Smooth muscle cell (in vitro differentiated cells): ENCODE data around the gene RAET1G. TPM values are rescaled to one million over a fixed set of nuclear protein-coding genes. Genes with fewer than 3 reads are reported as not detected.

ENCODE experiments used
- DNase-seq: peaks from one replicate; lab custom pipeline; 2025; ENCODE audit not compliant: unreplicated experiment; lab: John Stamatoyannopoulos, UW
- H2AFZ ChIP-seq: fragments of 200-600 bp; sonication (generic); 2 replicates; pipeline ENCODE4 v1.6.0; 2016; ENCODE audit warnings: antibody characterized with exemption, low read depth, mild to moderate bottlenecking
- H3F3A ChIP-seq: fragments of 200-600 bp; sonication (generic); 2 replicates; pipeline ENCODE4 v1.6.0; 2017; ENCODE audit warnings: antibody characterized with exemption, low read depth
- H3K27ac ChIP-seq: fragments of 200-600 bp; sonication (generic); 2 replicates; pipeline ENCODE4 v1.5.1; 2016; ENCODE audit warnings: low read depth, mild to moderate bottlenecking
- H3K27me3 ChIP-seq: fragments of 200-600 bp; sonication (generic); 2 replicates; pipeline ENCODE4 v1.6.1; 2016; ENCODE audit warnings: low read depth, mild to moderate bottlenecking
- H3K36me3 ChIP-seq: fragments of 200-600 bp; sonication (generic); 2 replicates; pipeline ENCODE4 v1.5.1; 2016; ENCODE audit warnings: low read depth
- H3K4me1 ChIP-seq: fragments of 200-600 bp; sonication (generic); 2 replicates; pipeline ENCODE4 v1.5.1; 2016; ENCODE audit warnings: low read depth
- H3K4me2 ChIP-seq: fragments of 200-600 bp; sonication (generic); 2 replicates; pipeline ENCODE4 v1.6.0; 2016; ENCODE audit warnings: mild to moderate bottlenecking
- H3K4me3 ChIP-seq: fragments of 200-600 bp; sonication (generic); 2 replicates; pipeline ENCODE4 v1.5.1; 2016; ENCODE audit warnings: mild to moderate bottlenecking
- H3K79me2 ChIP-seq: fragments of 200-600 bp; sonication (generic); 2 replicates; pipeline ENCODE4 v1.6.0; 2016; ENCODE audit warnings: low read depth, mild to moderate bottlenecking
- H3K9ac ChIP-seq: fragments of 200-600 bp; sonication (generic); 2 replicates; pipeline ENCODE4 v1.6.0; 2016; ENCODE audit warnings: low read depth
- H3K9me3 ChIP-seq: fragments of 200-600 bp; sonication (generic); replicated peaks from 2 replicates; pipeline ENCODE4 v1.5.1; 2016; ENCODE audit warnings: low read depth
- H4K20me1 ChIP-seq: fragments of 200-600 bp; sonication (generic); 2 replicates; pipeline ENCODE4 v1.6.0; 2016; ENCODE audit warnings: low read depth
- CTCF ChIP-seq: fragments of 200-600 bp; sonication (generic); IDR thresholded peaks from 2 replicates; pipeline ENCODE4 v1.5.1; 2017; ENCODE audit warnings: borderline replicate concordance, mild to moderate bottlenecking, antibody characterized with exemption; ENCODE audit not compliant: insufficient read depth, poor library complexity, severe bottlenecking
- WGBS: methylation state at CpG from one replicate; pipeline ENCODE4 v1.1.7; 2016; ENCODE audit warnings: low lambda C conversion rate; 5-methylcytosine and 5-hydroxymethylcytosine counted together
- polyA plus RNA-seq: library from polyadenylated mRNA; unstranded; fragments of >200 nt; fragmentation: Nextera tagmentation; extraction: Ambion mirVana; gene quantifications from 2 replicates; pipeline ENCODE4 v1.2.1, GENCODE V29; 2016
- total RNA-seq: library from RNA; depleted of rRNA; stranded (reverse); fragments of >200 nt; gene quantifications from 2 replicates; pipeline ENCODE4 v1.2.3, GENCODE V29; 2014

RAET1G gene
- total and polyA plus RNA-seq, 2 experiments from 2014 or later, result 1.7 to 2.4 TPM

DNA sequence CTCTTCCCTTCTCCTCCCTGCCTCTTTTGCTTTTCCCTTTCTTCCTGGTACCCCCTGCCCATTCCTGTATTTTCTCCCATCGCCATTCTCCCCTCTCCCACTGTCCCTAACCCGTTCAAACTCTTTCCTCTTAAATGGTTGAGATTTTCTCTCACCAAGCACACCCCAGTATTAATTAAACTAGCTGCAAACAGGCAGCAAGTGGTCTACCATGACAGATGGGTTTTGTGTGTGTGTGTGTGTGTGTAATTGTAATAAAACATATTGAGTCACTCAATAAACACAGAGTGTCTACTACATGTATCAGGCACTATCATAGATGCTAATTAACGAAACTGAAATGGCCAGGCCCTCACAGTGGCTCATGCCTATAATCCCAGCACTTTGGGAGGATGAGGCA is 31.7 kb downstream of the RAET1G start:
- no peaks in the 10 kb centered on the region for H3K27me3 ChIP-seq
- H3K36me3 ChIP-seq, result no peaks in the 10 kb centered on the region
- no peak for TF ChIP-seq CTCF
- H3F3A ChIP-seq, result no peaks in the 10 kb centered on the region
- H3K79me2 ChIP-seq, result no peaks in the 10 kb centered on the region
- no peak overlapping the region for H3K9ac ChIP-seq
- WGBS, result 83% methylated on average over 3 of the region's 3 CpGs
- H3K4me2 ChIP-seq, result no peak overlapping the region
- no peaks in the 10 kb centered on the region for H3K4me1 ChIP-seq
- no peaks in the 10 kb centered on the region for H4K20me1 ChIP-seq
- no peak overlapping the region for H3K4me3 ChIP-seq
- no peak overlapping the region for H2AFZ ChIP-seq
- H3K9me3 ChIP-seq, result no peaks in the 10 kb centered on the region
- DNase-seq, result no peak
- H3K27ac ChIP-seq, result no peak overlapping the region

DNA sequence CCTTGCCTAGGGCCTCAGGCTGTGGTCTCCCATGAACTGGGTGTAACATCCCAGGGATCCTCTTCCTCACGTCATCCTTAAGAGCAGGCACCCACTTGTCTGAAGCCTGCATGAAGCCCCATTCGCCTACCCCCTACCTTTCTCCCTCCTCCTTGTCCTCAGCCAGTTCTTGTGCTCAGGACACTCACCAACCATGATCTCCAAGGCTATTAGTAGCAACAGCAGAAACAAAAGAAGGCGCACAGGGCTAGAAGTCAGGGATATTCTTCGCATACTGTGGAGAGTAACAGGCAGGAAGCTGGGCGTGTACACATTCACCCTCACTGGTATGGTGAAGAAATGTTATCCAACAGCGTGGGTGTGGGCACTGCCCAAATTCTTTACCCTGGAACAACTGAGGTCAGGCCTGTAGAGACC is 32.3 kb downstream of the RAET1G start:
- no peaks in the 10 kb centered on the region for H3K79me2 ChIP-seq
- no peaks in the 10 kb centered on the region for H3K4me1 ChIP-seq
- H3K4me2 ChIP-seq, result no peak overlapping the region
- H3K9me3 ChIP-seq, result no peaks in the 10 kb centered on the region
- H3K9ac ChIP-seq, result no peak overlapping the region
- no peak overlapping the region for H3K27ac ChIP-seq
- H3K27me3 ChIP-seq, result no peaks in the 10 kb centered on the region
- 81% methylated on average over 6 of the region's 6 CpGs for WGBS
- TF ChIP-seq CTCF, result no peak
- H3K4me3 ChIP-seq, result no peak overlapping the region
- no peaks in the 10 kb centered on the region for H3F3A ChIP-seq
- no peak for DNase-seq
- H3K36me3 ChIP-seq, result no peaks in the 10 kb centered on the region
- no peak overlapping the region for H2AFZ ChIP-seq
- no peaks in the 10 kb centered on the region for H4K20me1 ChIP-seq

- H3F3A ChIP-seq, result no peaks in the 10 kb centered on the region
- H3K27ac ChIP-seq, result no peak overlapping the region
- no peaks in the 10 kb centered on the region for H3K36me3 ChIP-seq
- H3K9ac ChIP-seq, result no peak overlapping the region
- 77% methylated on average over 7 of the region's 7 CpGs for WGBS
- no peak overlapping the region for H2AFZ ChIP-seq
- H3K9me3 ChIP-seq, result no peaks in the 10 kb centered on the region
- H3K27me3 ChIP-seq, result no peaks in the 10 kb centered on the region
- DNase-seq, result no peak
- no peak for TF ChIP-seq CTCF
- no peaks in the 10 kb centered on the region for H4K20me1 ChIP-seq
- H3K4me2 ChIP-seq, result no peak overlapping the region
- no peaks in the 10 kb centered on the region for H3K4me1 ChIP-seq
- H3K79me2 ChIP-seq, result no peaks in the 10 kb centered on the region
- no peak overlapping the region for H3K4me3 ChIP-seq
These were observed 33.6 kb downstream of the RAET1G start for GRCh38 chr6:149889326-149889725.

DNA sequence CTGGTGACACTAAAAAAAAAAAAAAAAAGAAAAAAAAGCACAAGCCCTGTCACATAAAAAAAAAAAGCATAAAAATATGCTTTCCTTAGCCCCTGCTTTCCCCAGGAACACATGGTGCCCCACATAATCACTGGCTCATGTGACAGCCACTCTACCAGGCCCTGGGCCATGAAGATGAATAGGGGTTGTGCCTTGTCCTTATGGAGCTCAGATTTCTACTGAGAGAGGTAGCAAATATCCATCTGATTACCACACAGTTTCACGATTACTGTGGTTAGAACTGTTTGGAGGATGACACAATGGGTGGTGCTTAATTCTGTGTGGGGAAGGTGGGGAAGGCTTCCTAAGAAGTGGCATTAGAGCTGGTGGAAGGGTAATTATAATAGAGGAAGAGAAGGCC is 34.3 kb downstream of the RAET1G start:
- H3K4me2 ChIP-seq, result no peak overlapping the region
- no peak overlapping the region for H3K9ac ChIP-seq
- no peaks in the 10 kb centered on the region for H3K79me2 ChIP-seq
- no peaks in the 10 kb centered on the region for H3F3A ChIP-seq
- no peak for DNase-seq
- no peak overlapping the region for H2AFZ ChIP-seq
- H3K36me3 ChIP-seq, result no peaks in the 10 kb centered on the region
- H3K9me3 ChIP-seq, result no peaks in the 10 kb centered on the region
- no peak overlapping the region for H3K27ac ChIP-seq
- no peaks in the 10 kb centered on the region for H4K20me1 ChIP-seq
- 74% methylated on average over 1 of the region's 1 CpG for WGBS
- no peaks in the 10 kb centered on the region for H3K27me3 ChIP-seq
- H3K4me3 ChIP-seq, result no peak overlapping the region
- no peaks in the 10 kb centered on the region for H3K4me1 ChIP-seq
- TF ChIP-seq CTCF, result no peak
